SK-N-SH treated with all-trans-retinoic acid at 6 μM for 48 hours (cell line): Measurements from ENCODE around the gene GNAI1.

Source experiments
- TCF4 ChIP-seq: fragments of 250-450 bp; sonication (Bioruptor Pico); IDR thresholded peaks from 2 replicates; pipeline ENCODE4 v1.8.0; 2021; ENCODE audit warnings: mild to moderate bottlenecking, moderate library complexity, borderline replicate concordance
- ZC3H10 ChIP-seq: fragments of 250-450 bp; sonication (Bioruptor Pico); IDR thresholded peaks from 2 replicates; pipeline ENCODE4 v1.5.1; 2021; ENCODE audit warnings: mild to moderate bottlenecking, moderate library complexity
- ZNF565 ChIP-seq: fragments of 450-650 bp; formaldehyde crosslinking; conservative IDR thresholded peaks from 2 replicates; pipeline ENCODE4 v1.5.0; 2020; ENCODE audit warnings: low read depth, mild to moderate bottlenecking, moderate library complexity

DNA sequence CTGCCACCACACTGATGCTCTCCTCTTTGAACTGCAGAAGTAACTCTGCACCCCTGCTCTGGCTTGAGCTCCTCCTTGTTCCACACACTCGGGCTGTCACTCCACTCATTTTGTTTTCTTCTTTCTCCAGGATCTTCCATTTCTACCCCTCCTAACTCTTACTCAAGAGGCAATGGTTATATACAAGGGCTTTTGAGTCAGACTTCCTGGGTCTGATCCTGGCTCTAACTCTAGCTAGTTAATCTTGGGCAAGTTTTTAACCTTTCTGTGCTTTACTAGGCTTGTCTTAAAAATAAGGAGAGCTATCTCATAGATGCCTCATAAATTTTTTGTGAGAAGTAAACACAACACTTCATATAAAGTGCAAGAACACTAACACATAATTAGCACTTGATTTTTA, 45.3 kb upstream of the GNAI1 start:
- TF ChIP-seq TCF4 (CRISPR knock-in tag) (no peak), ZNF565 (CRISPR knock-in tag) (no peak), ZC3H10 (CRISPR knock-in tag) (no peak)
